ENCODE data around the gene CHID1. TPM values are rescaled to one million over a fixed set of nuclear protein-coding genes. Genes with fewer than 3 reads are reported as not detected.

CHID1 gene
- total and polyA plus RNA-seq, 2 experiments from 2014 or later, result 54.1 to 67.3 TPM

GRCh38 chr11:869399-870126 lies 41.0 kb downstream of the CHID1 start:
- Histone ChIP-seq H3K4me2 (no peak overlapping the region), H3K27ac (ENCODE audit: low read depth) (no peak overlapping the region), H3K4me1 (ENCODE audit: insufficient read depth) (no peaks in the 10 kb centered on the region; the same call in 1 of the 2 replicates), H3K27me3 (ENCODE audit: insufficient read depth) (no peaks in the 10 kb centered on the region), H3K9me2 (ENCODE audit: insufficient read depth) (no peaks in the 10 kb centered on the region), H3K36me3 (ENCODE audit: insufficient read depth) (no peaks in the 10 kb centered on the region), H3K79me2 (replicated peaks; ENCODE audit: insufficient read depth) (no peaks in the 10 kb centered on the region), H4K20me1 (replicated peaks; ENCODE audit: insufficient read depth) (peaks cover 11% of the 10 kb centered on the region), H3K4me3 (no peak overlapping the region), H2AFZ (no peak overlapping the region), H3F3A (replicated peaks; ENCODE audit: low read depth) (peaks cover 21% of the 10 kb centered on the region; the same call in 1 of the 2 replicates)
- H3K27ac Mint-ChIP-seq, result no peak overlapping the region
- peak; percentile 4; the same call in 2 of the 3 replicates for ATAC-seq
- no peak overlapping the region for H3K4me3 Mint-ChIP-seq
- no peaks in the 10 kb centered on the region for H3K9me3 Mint-ChIP-seq
- H3K4me1 Mint-ChIP-seq, result peaks cover 7% of the 10 kb centered on the region
- TF ChIP-seq ZNF331 (CRISPR knock-in tag; IDR thresholded peaks at IDR 0.05; ENCODE audit: low read depth) (no peak), CREB1 (CRISPR knock-in tag; IDR thresholded peaks at IDR 0.05; ENCODE audit: low read depth) (no peak)
- no peak for DNase-seq (ENCODE audit: low spot score)
- peaks cover 33% of the 10 kb centered on the region for H3K27me3 Mint-ChIP-seq (ENCODE audit: insufficient read depth, low read depth, poor library complexity)
- peaks cover 8% of the 10 kb centered on the region for H3K36me3 Mint-ChIP-seq (ENCODE audit: low read depth)

DNA sequence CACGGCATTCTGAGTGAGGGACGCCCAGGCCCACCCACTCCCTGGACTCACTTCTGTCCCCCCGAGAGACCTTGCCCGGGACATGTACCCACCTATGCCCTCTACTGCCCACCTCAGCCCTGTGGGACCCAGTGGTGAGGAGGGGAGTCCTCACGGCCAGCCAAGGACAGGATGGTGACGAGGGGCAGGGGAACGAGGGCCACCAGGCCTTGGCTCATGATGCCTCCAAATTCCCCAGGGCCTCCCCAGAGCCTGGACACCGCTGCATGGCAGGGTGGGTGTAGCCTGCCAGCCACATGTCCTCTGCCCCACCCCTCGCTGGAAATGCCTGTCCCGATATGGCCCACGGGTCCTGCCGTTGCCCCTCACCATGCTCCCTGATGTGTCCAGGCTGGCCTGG lies 41.8 kb downstream of the CHID1 start:
- peaks cover 22% of the 10 kb centered on the region for H3F3A ChIP-seq (replicated peaks; ENCODE audit: low read depth)
- TF ChIP-seq POLR2AphosphoS5 (IDR thresholded peaks at IDR 0.05; ENCODE audit: low read depth), result peak; percentile 2; the same call in 1 of the 2 replicates
- no peak for TF ChIP-seq ZNF462 (CRISPR knock-in tag; IDR thresholded peaks at IDR 0.05)
- no peak for TF ChIP-seq CREB1 (CRISPR knock-in tag; IDR thresholded peaks at IDR 0.05; ENCODE audit: low read depth)
- TF ChIP-seq NANOG (IDR thresholded peaks at IDR 0.05; ENCODE audit: borderline replicate concordance), result no peak
- peaks cover 7% of the 10 kb centered on the region for H3K4me1 Mint-ChIP-seq

More for the DNA sequence above, 41.8 kb downstream of the CHID1 start:
- no peaks in the 10 kb centered on the region for H3K9me3 Mint-ChIP-seq
- Histone ChIP-seq H3K9me2 (ENCODE audit: insufficient read depth) (no peaks in the 10 kb centered on the region), H3K36me3 (ENCODE audit: insufficient read depth) (no peaks in the 10 kb centered on the region), H3K4me2 (no peak overlapping the region), H2AFZ (no peak overlapping the region), H3K27ac (ENCODE audit: low read depth) (no peak overlapping the region), H3K4me1 (ENCODE audit: insufficient read depth) (no peaks in the 10 kb centered on the region; the same call in 1 of the 2 replicates), H3K27me3 (ENCODE audit: insufficient read depth) (no peaks in the 10 kb centered on the region), H3K4me3 (no peak overlapping the region), H3K79me2 (replicated peaks; ENCODE audit: insufficient read depth) (no peaks in the 10 kb centered on the region), H4K20me1 (replicated peaks; ENCODE audit: insufficient read depth) (peaks cover 18% of the 10 kb centered on the region)
- DNase-seq (ENCODE audit: low spot score), result no peak
- no peak overlapping the region for H3K4me3 Mint-ChIP-seq
- no peak for ATAC-seq
- H3K27ac Mint-ChIP-seq, result no peak overlapping the region
- peaks cover 33% of the 10 kb centered on the region for H3K27me3 Mint-ChIP-seq (ENCODE audit: insufficient read depth, low read depth, poor library complexity)
- peaks cover 6% of the 10 kb centered on the region for H3K36me3 Mint-ChIP-seq (ENCODE audit: low read depth)

All from GM23338 (cell line).